Measurements from ENCODE around the gene SUB1.
A peak's percentile ranks its signal among the peaks of the same experiment; 100 is the strongest.
"Not testable (repeated sequence)": the region's sequence is repeated elsewhere in the genome, so short reads cannot be mapped to it uniquely, and the experiment has no call there.

SUB1 gene

DNA sequence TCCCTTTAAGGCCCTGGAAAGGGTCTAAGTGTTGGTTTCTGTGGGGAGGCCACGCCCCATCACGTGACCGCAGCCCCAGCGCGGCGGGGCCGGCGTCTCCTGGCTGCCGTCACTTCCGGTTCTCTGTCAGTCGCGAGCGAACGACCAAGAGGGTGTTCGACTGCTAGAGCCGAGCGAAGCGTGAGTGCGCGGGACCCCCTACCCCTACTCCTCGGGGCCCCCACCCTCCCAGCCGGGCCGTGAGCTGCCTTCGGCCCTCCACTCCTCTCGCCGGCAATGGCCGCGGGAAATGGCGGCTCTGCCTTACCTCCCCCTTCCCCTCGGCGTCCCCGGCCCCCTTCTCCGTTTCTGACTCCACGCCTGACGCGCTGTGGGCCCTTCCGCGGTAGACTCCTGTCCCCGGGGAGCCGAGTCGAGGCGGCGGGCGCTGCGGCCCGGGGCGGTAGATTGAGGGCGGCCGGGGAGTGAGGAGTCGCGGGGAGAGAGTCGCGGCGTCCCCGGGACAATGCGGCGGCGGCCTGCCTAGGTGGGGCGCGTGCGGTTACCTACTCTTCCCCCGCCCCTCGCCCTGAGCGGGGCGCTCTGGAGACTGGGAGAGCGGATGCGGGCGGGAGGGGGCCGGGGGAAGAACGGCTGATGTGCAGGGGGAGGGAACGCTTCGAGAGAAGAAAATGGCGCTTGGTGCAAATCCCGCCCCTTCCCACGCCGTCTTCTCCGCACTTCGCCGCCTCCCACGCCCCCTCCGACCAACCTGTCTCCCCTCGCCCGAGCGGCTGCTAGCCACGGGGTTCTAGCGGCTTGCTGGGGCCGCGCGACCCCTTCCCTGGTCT is at the start of gene SUB1:
Gene SUB1, plus strand, starts transcription at position 112 of the 830 bp plus-strand sequence. CDS start 2,956 bp downstream, outside the sequence.
- peak; percentile 95 for DNase-seq

DNA sequence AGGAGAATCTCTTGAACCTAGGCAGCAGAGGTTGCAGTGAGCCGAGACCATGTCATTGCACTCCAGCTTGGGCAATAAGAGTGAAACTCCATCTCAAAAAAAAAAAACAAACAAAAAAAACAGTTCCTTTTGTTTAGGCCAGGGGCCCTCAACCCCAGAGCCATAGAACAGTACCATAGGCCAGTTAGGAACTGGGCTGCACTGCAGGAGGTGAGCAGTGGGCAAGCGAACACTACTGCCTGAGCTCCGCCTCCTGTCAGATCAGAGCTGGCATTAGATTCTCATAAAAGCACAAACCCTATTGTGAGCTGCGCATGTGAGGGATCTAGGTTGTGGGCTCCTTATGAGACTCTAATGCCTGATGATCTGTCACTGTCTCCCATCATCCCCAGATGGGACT is 49.1 kb upstream of the SUB1 start:
- DNase-seq, result no peak

DNA sequence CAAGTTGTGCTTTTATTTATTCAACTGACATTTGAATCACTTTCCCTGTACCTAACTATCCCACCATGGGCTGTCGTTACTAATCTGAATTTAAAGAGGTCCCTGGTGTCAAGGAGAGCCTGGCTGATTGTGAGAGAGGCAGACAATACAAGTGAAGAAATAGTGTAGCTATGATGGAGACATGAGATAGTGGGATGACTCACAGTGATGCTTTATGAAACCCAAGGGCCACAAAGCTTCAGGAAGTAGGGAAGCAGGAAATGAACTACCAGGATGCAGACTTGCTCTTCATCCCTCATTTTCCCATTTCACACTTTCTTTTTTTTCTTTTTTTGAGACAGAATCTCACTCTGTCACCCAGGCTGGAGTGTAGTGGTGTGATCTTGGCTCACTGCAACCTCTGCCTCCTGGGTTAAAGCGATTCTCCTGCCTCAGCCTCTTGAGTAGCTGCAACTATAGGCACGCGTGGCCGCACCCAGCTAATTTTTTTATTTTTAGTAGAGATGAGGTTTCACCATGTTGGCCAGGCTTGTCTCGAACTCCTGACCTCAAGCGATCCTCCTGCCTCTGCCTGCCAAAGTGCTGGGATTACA is 47.8 kb upstream of the SUB1 start:
- DNase-seq, result not testable (repeated sequence)

DNA sequence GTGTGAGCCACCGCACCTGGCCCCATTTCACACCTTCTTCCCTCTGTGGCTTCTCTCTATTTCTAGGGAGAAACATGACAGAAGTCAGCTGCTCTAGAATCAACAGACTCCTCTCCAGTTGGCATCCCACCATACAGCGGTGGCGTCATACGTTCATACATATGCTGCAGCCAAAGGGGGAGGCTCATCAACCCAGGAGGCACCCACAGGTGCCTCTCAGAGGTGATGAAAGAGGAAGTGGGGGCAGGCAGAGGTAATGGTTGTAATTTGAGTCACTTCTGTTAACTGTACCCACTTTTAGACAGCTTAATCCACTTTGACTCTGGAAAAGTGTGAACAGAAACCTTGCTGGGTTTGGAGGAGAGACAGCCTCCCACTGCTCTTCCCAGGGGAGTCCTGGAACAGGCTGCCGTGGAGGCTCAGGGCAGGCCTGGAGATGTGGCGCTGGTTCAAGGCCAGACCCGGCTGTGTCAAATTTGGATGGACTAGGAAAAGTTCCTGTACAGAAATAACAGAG is 47.3 kb upstream of the SUB1 start:
- peak; percentile 63 for DNase-seq

DNA sequence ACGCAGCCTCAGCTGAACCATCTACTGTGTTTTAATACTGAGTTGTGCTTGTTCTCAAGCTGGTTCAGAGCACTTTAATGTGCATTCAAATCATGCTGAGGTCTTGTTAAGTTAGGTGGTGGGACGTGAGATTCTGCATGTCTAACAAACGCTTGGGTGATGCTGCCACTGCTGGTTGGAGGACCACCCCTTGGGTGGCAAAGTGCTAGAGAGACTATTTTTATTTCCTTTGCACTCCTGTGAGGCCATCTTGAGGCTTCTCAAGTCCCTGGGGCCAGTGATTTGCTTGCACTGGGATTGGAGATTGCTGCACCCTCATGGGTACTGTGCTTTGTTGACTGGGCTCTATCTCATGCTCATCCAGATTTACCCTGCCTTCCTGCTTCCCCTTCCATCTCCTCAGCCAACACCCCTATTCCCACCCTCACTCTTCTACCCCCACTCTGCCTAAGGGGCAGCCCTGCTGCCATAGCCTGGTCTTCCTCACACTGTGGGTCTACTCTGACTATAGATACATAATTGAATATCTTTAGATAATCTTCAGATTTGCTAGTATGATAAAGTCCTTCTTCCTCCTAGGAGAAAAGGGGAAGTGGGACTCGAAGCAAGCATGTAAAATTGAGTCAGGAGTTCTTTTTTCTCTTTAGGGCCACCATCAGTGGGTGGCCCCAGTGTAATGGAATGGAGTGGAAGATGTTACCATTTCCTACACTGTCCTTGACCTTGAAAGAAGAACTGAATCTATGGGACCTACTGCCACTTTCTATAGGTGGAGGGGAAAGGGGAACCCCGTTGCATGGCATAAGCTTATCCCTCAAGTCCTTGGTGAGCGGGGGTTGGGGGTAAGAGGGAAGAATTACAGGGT is 45.1 kb upstream of the SUB1 start:
- no peak for DNase-seq

DNA sequence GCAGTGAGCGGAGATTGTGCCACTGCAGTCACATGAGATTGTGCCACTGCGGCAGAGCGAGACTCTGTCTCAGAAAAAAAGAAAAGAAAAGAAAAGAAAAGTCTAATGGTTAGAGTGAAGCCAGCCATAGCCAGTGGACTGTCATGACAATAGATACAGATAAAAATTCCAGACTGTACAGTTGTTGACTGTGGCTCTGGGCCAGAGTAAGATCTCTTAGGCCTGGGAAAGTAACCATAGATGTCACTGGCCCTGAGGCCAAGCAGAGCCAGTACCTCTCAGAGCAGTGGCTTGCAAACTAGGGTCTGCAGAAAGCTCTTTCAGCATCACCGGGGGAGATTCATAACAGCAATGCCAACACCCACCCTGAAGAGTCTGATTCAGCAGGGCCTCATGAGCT is 44.1 kb upstream of the SUB1 start:
- DNase-seq, result no peak

DNA sequence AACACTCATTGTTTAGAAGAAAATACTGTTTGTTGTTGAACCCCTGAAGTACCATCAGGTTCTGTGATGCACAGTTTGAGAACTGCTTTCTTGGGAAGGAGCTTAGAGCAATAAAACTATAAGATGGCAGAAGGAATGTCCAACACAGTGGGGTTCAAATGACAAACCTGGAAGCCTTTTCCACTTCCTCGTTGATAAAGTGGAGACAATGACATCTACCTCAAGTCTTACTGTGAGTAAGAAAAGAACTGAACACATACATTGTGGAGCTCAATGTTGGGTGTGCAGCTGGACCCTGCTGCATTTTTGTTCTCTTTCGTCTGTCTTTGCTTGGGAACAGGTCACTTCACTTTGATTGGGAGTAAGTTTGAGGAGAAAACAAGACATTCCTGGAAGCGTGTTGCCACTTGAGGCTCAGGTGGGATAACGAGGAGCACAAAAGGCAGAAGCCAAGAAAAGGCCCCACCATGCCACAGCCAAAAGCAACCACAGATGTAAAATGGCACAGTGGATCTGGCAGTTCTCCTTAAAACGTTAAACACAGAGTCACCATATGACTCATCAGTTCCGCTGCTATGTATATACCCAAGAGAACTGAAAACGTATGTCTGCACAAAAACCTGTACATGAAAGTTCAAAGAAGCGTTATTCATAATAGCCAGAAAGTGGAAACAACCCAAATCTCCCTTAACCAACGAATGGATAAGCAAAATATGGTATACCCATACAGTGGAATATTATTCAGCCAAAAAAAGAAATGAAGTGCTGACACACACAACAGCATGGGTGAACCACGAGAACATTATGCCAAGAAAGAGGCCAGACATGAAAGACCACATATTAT is 42.9 kb upstream of the SUB1 start:
- DNase-seq, result no peak

DNA sequence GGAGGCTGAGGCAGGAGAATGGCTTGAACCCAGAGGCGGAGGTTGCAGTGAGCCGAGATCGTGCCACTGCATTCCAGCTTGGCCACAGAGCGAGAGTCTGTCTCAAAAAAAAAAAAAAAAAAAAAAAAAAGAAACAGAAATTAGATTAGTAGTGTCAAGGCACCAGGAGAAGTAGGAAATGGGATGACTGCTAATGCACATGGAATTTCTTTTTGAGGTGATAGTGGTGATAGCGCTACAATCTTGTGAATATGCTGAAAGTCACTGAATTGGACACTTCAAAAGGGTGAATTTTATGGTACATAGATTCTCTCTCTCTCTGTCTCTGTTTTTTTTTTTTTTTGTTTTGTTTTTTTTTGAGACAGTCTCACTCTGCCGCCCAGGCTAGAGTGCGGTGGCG is 42.1 kb upstream of the SUB1 start:
- DNase-seq, result no peak

DNA sequence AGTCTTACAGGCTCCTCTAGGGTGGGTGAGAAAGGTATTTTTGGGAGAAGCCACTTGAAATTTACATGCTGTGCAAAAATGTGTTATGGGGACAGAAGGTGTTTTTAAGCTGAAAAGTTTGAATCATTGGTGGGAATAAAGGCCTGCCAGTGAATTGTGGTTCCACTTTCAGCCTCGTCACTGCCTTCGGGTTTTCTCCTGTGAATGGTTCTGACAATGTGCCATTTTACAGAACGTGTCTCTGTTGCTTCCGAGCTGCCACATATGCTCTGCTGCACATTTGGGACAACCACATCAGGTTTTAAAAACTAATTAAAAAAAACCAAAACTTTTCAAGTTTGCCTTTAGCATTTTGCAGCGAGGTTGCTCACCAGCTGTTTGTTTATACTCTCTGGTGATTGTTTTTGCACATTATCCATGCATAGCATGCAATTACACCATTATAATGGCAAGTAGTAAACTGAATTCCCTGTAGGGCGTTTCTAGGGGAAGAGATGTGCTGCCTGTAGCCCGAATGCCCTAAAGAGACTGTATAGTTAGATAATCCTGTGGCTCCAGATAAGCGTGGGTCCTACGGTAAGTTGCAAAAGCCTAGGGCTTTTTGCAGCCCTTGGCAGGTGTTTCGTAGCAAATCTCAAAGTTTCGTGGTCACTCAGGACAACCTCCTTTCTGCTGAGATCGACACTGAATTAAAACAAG is 40.1 kb upstream of the SUB1 start:
- DNase-seq, result no peak

DNA sequence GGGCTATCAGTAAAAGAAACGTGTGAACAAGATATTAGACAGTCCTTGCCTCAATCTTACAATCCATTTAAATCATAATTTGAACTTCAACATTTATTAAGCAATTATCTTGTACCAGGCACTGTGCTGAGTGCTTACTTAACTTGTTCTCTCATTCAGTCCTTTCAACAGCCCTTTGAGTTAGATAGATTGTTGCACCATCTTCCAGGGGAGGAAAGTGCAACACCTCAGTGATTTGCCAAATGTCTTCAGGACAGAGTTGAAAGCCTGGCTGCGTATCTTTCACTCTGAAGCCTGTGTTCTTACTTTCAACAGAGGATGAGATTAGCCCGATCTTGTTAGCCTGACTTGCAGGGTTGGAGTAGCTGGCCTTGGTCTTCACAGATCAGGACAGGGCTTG is 34.2 kb upstream of the SUB1 start:
- DNase-seq, result no peak

DNA sequence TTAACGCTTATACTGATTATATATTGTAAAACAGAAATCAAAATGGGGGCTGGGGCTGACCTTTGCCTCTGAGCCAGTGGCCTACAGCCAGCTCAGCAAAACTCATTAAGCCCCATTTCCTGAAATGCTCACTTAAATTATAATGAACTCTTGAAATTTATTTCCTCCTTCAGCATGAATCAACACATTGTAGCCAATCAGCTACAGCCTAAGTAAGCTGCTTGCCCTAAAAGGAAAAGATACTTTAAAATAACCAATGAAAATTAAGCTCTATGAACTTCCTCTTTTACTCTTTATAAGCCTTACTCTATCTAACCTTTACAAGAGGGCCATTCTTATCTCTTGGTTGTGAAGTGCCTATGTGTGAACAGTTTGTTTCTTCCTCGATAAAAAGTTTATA is 33.5 kb upstream of the SUB1 start:
- DNase-seq, result no peak

DNA sequence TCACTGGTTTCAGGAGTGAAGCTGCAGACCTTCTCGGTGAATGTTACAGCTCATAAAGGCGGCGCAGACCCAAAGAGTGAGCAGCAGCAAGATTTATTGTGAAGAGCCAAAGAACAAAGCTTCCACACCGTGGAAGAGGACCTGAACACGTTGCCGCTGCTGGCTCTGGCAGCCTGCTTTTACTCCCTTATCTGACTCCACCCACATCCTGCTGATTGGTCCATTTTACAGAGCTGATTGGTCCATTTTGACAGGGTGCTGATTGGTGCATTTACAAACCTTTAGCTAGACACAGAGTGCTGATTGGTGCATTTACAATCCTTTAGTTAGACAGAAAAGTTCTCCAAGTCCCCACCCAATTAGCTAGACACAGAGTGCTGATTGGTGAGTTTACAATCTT is 32.9 kb upstream of the SUB1 start:
- DNase-seq, result not testable (repeated sequence)

DNA sequence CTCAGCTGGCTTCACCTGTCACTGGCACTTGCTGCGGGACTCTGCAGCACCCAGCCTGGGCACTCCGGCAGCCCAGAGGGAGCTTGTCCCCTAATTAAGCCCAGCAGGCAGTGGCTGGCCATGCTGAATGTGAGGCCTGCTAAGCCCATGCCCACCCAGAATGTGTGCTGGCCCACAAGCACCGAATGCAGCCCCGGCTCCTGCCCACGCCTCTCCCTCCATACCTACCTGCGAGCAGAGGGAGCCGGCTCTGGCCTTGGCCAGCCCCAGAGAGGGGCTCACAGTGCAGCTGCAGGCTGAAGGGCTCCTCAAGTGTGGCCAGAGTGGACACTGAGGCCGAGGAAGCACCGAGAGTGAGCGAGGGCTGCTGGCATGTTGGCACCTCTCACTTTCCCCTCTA is 32.4 kb upstream of the SUB1 start:
- no peak for DNase-seq

DNA sequence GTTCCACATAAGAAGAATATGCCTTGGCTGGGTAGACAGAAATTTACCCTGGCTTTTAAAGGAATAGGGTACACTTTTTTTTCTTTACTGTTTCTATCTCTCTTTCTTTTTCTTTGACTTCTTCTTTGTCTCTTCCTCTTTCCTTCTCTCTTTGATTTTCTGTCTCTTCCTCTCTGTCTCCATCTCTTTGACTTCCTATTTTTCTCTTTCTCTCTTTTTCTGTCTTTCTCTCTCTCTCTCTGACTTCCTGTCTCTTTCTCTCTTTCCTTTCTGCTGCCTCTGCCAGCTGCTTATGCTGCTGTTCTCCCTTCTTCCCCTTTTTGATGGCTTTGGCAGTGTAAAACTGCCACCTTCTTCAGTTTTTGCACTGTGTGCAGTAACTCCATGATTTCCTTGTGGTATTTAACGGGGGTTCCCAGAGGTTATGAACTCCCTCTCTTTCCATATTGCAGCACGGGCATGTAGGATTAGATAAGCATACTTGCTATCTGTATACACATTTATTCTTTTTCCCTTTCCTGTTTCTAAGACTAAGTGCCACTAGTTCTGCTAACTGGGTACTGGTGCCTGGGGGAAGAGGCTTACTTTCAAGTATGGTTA is 31.1 kb upstream of the SUB1 start:
- not testable (repeated sequence) for DNase-seq

DNA sequence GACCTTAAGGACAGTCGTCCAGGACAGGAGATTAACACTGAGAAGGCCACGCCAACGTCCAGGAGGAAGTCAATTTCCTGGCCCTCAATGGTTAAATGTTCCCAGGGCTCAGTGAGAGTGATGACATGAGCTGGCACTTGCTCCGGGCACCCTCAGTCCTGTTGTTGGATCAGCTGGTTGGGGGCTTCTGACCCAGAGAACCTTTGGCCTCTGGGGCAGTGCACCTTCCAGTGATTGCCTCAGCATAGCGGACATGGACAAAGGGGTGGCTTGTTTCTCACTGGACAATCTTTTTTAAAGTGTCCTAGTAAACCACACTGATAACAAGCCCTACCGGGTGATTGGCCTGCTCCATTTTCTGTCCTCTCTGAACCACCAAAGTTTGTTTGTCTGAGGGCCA is 28.8 kb upstream of the SUB1 start:
- DNase-seq, result not testable (repeated sequence)

DNA sequence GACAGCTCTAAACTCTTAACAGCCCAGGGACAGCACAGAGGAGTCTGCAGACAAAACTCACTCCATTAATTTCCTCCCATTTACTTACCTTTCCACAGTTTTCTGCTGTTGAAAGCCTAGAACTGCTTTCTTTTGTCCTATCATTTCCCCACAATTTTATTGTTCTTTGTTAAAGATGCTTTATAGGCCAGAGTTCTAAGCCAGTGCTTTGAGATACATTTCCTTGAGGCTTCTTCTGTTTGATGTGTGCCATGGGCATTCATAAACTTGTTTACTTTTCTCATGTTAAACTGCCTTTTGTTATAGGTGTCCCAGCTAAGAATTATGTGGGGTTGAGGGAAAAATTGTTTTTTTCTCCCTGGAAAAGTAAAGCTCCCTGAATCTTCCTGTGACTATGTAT is 25.9 kb upstream of the SUB1 start:
- no peak for DNase-seq

DNA sequence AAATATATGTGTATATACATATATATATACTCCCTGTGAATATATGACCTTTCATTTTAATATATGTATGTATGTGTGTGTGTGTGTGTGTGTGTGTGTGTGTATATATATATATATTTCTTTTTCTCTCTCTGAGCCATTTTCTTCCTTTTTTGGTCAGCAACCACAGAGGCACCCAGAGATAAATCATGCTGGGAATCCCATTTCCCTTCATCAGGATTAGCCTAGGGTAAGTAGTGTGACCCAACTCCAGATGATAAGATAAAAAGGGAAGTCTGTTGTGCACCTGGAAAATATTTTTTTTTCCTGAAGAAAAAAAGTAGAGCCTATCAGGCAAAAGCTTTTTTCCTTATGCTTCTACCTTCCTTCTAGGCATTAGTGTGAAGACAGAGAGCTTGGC is 25.4 kb upstream of the SUB1 start:
- no peak for DNase-seq

DNA sequence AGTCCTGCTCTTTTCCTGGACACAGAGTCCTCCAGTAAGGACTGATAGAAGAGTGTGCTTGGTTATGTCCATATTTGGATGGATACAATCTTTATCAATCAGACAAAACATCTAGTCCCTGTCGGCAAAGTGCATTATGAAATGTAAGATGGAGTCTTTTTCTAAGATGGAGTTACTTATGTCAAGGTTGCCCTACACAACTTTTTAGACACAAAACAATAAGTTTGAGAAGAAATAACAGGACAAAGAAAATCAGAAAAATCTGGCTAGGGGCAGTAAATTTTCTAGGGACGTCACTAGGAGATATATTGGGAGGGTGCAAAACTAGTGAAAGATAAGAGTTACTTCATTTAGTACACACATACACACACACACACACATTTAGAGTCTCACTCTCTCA is 23.3 kb upstream of the SUB1 start:
- DNase-seq, result no peak

DNA sequence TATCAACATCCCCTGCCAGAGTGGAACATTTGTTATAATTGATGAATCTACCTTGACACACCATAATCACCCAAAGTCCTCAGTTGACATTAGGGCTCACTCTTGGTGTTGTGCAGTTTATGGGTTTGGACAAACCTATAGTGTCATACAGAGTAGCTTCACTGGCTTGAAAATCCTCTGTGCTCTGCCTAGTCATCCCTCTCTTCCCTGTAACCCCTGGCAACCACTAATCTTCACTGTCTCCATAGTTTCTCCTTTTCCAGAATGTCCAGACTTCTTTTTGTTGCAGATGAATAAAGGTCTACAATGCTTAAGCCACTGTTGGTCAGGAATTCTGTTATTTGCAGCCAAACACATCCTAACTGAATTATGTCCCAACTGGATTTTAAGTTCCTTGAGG is 22.5 kb upstream of the SUB1 start:
- DNase-seq, result no peak

DNA sequence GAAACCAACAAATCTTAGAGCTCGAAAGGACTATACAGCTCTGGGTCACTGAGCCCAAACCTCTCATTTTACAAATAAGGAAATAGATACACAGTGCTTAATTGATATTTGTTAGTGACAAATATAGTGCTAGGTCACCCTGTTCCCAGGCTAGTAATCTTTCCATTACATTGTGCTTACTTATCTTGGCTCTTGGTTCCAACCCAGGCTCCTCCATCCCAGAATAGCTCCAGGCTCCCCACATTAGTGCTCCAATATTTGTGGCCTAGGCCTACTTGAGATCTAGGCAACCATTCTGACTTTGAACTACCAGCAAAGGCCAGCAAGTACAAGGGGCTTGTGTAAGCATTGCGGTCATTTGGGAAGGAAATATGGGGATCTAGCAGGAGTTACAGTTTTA is 21.7 kb upstream of the SUB1 start:
- no peak for DNase-seq

DNA sequence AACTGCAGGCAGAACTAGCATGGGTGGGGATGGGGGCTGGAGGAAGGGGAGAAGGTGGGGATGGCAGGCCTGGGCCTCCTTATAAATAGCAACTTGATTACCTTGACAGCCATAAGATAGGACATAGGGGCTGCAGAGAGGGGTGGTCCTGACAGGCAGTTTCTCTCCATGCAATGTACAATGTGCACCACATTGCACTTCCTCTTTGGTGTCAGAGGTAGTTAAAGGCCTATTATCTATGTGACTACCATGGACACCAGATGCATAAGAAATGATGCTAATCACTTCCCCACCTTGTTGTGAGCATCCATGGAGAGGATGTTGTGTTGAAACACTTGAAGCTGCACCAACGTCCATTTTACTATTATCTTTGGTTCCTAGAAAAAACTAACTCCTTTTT is 20.2 kb upstream of the SUB1 start:
- DNase-seq, result no peak
